ENCODE data around the gene ADGRV1. TPM values are rescaled to one million over a fixed set of nuclear protein-coding genes. Genes with fewer than 3 reads are reported as not detected.

ADGRV1 gene
- polyA plus RNA-seq, 1 donor: 1.1 TPM

- DNase-seq: no peak
These were observed 561.6 kb downstream of the ADGRV1 start for GRCh38 chr5:91119981-91120850.

- no peak for DNase-seq
These were observed 562.9 kb downstream of the ADGRV1 start for GRCh38 chr5:91121347-91121993.

GRCh38 chr5:91122651-91123050 lies 564.1 kb downstream of the ADGRV1 start:
- no peak for DNase-seq

GRCh38 chr5:91123291-91123690 lies 564.7 kb downstream of the ADGRV1 start:
- no peak for DNase-seq

- no peak for DNase-seq
These were observed 565.3 kb downstream of the ADGRV1 start for GRCh38 chr5:91123901-91124300.

- no peak for DNase-seq
These were observed 567.3 kb downstream of the ADGRV1 start for GRCh38 chr5:91125916-91126315.

GRCh38 chr5:91126448-91126847 lies 567.9 kb downstream of the ADGRV1 start:
- DNase-seq: peak; percentile 81

- DNase-seq: no peak
These were observed 568.3 kb downstream of the ADGRV1 start for GRCh38 chr5:91126888-91127287.

GRCh38 chr5:91127456-91128081 lies 569.0 kb downstream of the ADGRV1 start:
- DNase-seq: no peak

- no peak for DNase-seq
These were observed 570.0 kb downstream of the ADGRV1 start for GRCh38 chr5:91128604-91129003.

- no peak for DNase-seq
These were observed 571.2 kb downstream of the ADGRV1 start for GRCh38 chr5:91129748-91130147.

GRCh38 chr5:91130759-91131158 lies 572.2 kb downstream of the ADGRV1 start:
- DNase-seq: no peak

- DNase-seq: no peak
These were observed 574.0 kb downstream of the ADGRV1 start for GRCh38 chr5:91132550-91132949.

GRCh38 chr5:91133183-91133582 lies 574.6 kb downstream of the ADGRV1 start:
- DNase-seq: no peak

- DNase-seq: no peak
These were observed 577.1 kb downstream of the ADGRV1 start for GRCh38 chr5:91135475-91136248.

GRCh38 chr5:91136271-91136670 lies 577.7 kb downstream of the ADGRV1 start:
- no peak for DNase-seq

GRCh38 chr5:91137647-91138046 lies 579.0 kb downstream of the ADGRV1 start:
- no peak for DNase-seq

GRCh38 chr5:91139572-91140200 lies 581.1 kb downstream of the ADGRV1 start:
- no peak for DNase-seq

GRCh38 chr5:91140657-91141056 lies 582.1 kb downstream of the ADGRV1 start:
- DNase-seq: no peak

- no peak for DNase-seq
These were observed 583.0 kb downstream of the ADGRV1 start for GRCh38 chr5:91141642-91142041.

GRCh38 chr5:91142386-91142785 lies 583.8 kb downstream of the ADGRV1 start:
- no peak for DNase-seq

GRCh38 chr5:91142819-91143218 lies 584.2 kb downstream of the ADGRV1 start:
- DNase-seq: no peak
